Hepatocyte (in vitro differentiated cells): ENCODE measurements around the gene PAM.

Source experiments
- EZH2phosphoT487 ChIP-seq: fragments of 200-600 bp; sonication (generic); IDR thresholded peaks from one replicate; pipeline ENCODE4 v1.6.1; 2018; ENCODE audit warnings: antibody characterized with exemption, mild to moderate bottlenecking, low read depth, moderate library complexity; ENCODE audit not compliant: unreplicated experiment, severe bottlenecking
- TF ChIP-seq, protein P1 (sequence below): fragments of 200-600 bp; sonication (generic); IDR thresholded peaks from 2 replicates; pipeline ENCODE4 v1.5.1; 2016; ENCODE audit warnings: antibody characterized with exemption, mild to moderate bottlenecking; ENCODE audit not compliant: poor library complexity

GRCh38 chr5:102998224-102998623, 243.1 kb downstream of the PAM start:
- TF ChIP-seq, protein P1, sequence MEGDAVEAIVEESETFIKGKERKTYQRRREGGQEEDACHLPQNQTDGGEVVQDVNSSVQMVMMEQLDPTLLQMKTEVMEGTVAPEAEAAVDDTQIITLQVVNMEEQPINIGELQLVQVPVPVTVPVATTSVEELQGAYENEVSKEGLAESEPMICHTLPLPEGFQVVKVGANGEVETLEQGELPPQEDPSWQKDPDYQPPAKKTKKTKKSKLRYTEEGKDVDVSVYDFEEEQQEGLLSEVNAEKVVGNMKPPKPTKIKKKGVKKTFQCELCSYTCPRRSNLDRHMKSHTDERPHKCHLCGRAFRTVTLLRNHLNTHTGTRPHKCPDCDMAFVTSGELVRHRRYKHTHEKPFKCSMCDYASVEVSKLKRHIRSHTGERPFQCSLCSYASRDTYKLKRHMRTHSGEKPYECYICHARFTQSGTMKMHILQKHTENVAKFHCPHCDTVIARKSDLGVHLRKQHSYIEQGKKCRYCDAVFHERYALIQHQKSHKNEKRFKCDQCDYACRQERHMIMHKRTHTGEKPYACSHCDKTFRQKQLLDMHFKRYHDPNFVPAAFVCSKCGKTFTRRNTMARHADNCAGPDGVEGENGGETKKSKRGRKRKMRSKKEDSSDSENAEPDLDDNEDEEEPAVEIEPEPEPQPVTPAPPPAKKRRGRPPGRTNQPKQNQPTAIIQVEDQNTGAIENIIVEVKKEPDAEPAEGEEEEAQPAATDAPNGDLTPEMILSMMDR, result no peak
- TF ChIP-seq EZH2phosphoT487, result no peak
